ENCODE measurements around the gene PRDX1.
"Not testable (repeated sequence)": the region's sequence is repeated elsewhere in the genome, so short reads cannot be mapped to it uniquely, and the experiment has no call there.

PRDX1 gene

GRCh38 chr1:45503462-45504360, 18.0 kb downstream of the PRDX1 start:
- no peak for DNase-seq

GRCh38 chr1:45501505-45501859, 20.2 kb downstream of the PRDX1 start:
- no peak for DNase-seq

- DNase-seq, result no peak
Observed at GRCh38 chr1:45499415-45499769, 22.3 kb downstream of the PRDX1 start.

DNA sequence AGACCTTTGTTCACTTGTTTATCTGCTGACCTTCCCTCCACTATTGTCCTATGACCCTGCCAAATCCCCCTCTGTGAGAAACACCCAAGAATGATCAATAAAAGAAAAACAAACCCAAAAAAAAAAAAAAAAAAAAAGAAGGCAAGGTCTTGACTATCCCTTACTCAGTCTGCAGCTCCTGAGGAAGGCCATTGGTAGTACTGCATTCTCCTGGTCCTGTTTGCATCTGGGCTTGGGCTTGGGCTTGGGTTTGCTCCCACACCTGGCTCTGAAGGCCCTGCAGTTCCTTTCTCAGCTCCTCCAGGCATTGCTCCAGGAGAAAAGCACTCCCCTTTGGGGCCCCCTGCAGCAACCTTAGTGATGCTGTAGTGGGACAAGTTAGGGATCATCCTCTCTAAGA, 23.4 kb downstream of the PRDX1 start:
- DNase-seq, result no peak

DNA sequence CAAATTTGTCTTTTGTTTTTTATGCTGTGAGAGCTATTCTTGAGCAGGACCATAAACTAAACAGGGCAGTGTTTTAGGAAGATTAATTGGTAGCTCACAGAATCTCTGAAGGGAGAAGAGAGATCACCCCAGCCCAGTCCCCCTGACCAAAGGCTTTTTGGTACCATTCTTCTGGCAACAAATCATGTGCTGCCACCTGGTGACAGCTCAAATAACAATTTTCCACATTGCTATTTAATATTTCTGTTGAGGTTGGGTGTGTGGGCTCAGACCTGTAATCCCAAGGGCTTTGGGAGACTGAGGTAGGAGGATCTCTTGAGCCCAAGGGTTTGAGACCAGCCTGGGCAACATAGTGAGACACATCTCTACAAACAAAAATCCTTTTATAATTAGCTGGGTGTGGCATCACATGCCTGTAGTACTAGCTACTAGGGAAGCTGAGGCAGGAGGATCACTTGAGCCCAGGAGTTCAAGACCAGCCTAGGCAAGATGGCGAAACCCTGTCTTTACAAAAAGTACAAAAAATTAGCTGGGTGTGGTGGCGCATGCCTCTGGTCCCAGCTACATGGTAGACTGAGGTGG, 28.5 kb downstream of the PRDX1 start:
- DNase-seq, result peak; percentile 82

DNA sequence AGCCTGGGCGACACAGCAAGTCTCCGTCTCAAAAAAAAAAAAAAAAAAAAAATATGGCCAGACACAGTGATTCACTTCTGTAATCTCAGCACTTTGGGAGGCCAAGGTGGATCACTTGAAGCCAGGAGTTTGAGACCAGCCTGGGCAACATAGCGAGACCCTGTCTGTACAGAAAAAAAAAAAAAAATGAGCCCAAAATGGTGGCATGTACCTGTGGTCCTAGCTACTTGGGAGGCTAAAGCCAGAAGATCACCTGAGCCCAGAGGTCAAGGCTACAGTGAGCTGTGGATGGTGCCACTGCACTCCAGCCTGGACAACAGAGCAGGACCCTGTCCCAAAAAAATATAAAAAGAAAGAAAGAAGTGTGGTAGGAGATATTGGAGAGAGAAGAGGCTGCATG, 29.0 kb downstream of the PRDX1 start:
- DNase-seq, result no peak

GRCh38 chr1:45491487-45492260, 30.0 kb downstream of the PRDX1 start:
- no peak for DNase-seq

- peak; percentile 99 for DNase-seq
Observed at GRCh38 chr1:45490626-45491486, 30.8 kb downstream of the PRDX1 start, which contains the start of gene TESK2. TESK2 (minus strand) TSS chr1:45491163; CDS start chr1:45457785, 33,378 bp downstream.

GRCh38 chr1:45490121-45490625, 31.5 kb downstream of the PRDX1 start:
- peak; percentile 50 for DNase-seq

DNA sequence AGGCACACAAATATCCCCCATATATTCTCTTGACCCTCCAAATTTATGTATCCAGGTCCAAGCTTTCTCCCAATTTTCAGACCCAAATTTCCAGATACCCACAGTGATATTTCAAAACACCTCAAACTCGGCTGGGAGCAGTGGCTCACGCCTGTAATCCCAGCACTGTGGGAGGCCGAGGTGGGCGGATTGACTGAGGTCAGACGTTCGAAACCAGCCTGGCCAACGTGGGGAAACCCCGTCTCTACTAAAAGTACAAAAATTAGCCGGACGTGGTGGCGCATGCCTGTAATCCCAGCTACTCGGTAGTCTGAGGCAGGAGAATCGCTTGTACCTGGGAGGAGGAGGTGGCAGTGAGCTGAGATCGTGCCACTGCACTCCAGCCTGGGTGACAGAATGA, 32.3 kb downstream of the PRDX1 start:
- DNase-seq, result not testable (repeated sequence)

DNA sequence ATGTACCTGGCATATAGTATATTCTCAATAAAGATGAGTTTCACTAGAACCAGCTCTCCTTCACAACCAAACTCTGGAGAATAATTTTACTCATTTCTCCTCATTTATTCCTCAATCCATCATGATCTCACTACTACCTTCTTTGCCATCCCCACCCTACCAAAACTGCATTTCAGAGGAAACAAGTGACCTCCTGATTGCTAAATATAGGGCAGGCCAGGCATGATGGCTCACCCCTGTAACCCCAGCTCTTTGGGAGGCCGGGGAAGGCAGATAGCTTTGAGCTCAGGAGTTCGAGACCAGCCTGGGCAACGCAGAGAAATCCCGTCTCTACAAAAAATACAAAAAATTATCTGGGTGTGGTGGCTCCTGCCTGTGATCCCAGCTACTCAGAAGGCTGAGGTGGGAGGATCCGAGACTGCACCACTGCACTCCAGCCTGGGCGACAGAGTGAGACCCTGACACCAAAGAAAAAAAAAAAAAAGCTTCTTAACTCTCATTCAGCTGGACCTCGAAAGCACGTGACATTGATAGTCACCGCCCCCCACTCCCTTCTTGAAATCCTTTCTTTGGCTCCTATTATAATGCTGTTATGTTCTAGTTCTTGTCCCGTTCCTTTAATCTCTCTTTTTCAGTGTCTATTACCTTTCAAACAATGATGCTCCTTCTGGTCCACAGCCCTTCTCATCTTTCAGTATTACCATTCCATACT, 32.9 kb downstream of the PRDX1 start:
- no peak for DNase-seq

DNA sequence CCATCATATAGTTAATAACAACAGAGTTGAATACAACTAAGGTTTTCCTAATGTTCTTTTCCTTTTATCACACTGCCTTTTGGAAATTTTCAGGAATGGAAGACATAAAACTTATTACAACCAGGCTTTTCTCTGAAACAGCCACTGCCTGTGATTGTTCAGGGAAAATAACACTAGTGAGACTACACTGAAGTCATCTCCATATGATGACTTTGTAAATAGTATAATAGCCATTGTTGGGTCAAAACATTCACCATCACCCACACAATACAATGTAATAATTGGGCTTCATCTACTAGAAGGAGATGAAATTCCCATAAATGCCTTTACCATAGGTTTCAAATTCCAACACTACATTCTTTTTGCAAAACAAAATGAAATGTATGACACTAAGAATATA, 35.7 kb downstream of the PRDX1 start:
- no peak for DNase-seq

GRCh38 chr1:45479039-45479748, 42.5 kb downstream of the PRDX1 start:
- no peak for DNase-seq

- DNase-seq, result no peak
Observed at GRCh38 chr1:45478121-45478814, 43.4 kb downstream of the PRDX1 start.

- DNase-seq, result no peak
Observed at GRCh38 chr1:45477646-45478045, 44.0 kb downstream of the PRDX1 start.

DNA sequence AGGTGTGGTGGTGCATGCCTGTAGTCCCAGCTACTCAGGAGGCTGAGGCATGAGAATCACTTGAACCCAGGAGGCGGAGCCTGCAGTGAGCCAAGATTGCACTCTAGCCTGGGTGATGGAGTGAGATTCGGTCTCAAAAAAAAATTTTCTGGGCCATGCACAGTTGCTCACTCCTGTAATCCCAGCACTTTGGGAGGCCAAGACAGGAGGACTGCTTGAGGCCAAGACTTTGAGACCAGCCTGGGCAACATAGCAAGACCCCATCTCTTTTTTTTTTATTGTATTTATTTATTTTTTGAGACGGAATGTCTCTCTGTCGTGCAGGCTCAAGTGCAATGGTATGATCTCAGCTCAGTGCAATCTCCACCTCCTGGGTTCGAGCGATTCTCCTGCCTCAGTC, 47.5 kb downstream of the PRDX1 start:
- DNase-seq, result not testable (repeated sequence)

DNA sequence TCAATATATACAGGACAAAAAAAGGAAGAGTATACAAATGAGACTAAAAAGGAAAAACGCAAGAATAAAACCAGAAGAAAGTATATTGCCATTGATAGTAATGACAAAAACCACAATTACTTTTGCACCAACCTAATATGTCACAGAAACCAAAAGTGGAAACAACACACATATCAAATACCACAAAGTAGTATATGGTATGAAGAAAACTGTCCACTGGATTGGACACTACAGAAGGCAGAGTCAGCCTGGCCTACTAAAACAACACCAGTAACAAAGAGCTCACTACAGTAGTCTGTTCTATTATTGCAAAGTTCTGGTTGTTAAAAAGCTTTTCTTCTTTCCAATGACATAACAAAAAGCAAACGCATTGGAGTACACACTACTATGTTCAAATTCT, 48.4 kb downstream of the PRDX1 start:
- DNase-seq, result no peak

DNA sequence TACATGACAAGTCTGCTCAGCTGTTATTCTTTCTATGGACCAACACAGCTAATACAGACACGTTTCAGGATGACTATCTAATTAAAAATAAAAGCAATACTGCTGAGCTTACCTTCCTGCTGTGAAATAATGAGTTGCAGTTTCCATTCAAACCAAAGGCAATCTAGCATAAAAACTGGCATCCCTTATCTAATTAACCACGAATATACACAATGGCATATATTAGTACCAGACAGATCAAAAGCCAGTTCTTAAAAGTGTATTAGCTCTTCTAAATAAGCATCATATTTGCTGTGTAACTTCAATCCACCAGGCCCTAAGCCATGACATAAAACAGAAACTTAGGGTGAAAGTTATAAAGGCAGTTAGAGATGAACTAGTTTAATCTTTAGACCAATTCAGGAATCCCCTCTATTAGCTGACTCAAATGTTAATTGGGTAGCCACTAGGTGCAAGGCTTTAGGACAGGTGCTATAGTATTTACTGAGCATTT, 51.3 kb downstream of the PRDX1 start:
- no peak for DNase-seq

- not testable (repeated sequence) for DNase-seq
Observed at GRCh38 chr1:45467353-45467752, 54.3 kb downstream of the PRDX1 start.

- DNase-seq, result no peak
Observed at GRCh38 chr1:45465277-45465676, 56.4 kb downstream of the PRDX1 start.

Measured in OCI-M1 (cell line).